Amniotic epithelial cell (primary cell): ENCODE results near the gene RPS28.
A peak's percentile ranks its signal among the peaks of the same experiment; 100 is the strongest.
"Not testable (repeated sequence)": the region's sequence is repeated elsewhere in the genome, so short reads cannot be mapped to it uniquely, and the experiment has no call there.

Source experiments
- DNase-seq: peaks from one replicate; pipeline ENCODE4 v3.0.0-alpha.2; 2010; ENCODE audit warnings: low read depth

Gene RPS28

GRCh38 chr19:8320564-8321066, 681 bp upstream of the RPS28 start:
- DNase-seq: no peak

DNA sequence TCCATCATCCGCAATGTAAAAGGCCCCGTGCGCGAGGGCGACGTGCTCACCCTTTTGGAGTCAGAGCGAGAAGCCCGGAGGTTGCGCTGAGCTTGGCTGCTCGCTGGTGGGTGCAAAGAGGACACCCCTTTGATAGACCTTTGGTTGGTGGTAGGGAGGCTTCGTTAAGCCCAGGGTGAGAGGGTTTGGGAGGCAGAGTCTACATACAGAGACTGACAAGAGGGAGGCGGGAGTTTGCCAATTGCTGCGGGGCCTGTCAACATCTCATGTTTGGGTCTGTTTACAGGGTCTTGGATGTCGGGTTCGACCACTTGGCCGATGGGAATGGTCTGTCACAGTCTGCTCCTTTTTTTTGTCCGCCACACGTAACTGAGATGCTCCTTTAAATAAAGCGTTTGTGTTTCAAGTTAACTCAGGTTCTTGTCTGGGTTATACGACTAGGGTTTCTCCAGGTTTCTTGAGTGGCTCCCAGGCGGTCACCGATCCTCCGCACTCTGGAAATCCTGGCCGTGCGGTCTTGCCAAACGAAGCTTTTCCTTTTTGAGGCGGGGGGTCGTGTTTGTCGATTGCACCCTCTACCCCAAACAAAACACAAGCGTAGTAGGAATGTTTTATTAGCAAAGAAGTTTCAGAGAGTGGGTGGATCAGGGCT, 816 bp downstream of the RPS28 start:
- DNase-seq: no peak

GRCh38 chr19:8322638-8322997, 1.3 kb downstream of the RPS28 start:
- DNase-seq: no peak

GRCh38 chr19:8323781-8324185, 2.5 kb downstream of the RPS28 start:
- no peak for DNase-seq

DNA sequence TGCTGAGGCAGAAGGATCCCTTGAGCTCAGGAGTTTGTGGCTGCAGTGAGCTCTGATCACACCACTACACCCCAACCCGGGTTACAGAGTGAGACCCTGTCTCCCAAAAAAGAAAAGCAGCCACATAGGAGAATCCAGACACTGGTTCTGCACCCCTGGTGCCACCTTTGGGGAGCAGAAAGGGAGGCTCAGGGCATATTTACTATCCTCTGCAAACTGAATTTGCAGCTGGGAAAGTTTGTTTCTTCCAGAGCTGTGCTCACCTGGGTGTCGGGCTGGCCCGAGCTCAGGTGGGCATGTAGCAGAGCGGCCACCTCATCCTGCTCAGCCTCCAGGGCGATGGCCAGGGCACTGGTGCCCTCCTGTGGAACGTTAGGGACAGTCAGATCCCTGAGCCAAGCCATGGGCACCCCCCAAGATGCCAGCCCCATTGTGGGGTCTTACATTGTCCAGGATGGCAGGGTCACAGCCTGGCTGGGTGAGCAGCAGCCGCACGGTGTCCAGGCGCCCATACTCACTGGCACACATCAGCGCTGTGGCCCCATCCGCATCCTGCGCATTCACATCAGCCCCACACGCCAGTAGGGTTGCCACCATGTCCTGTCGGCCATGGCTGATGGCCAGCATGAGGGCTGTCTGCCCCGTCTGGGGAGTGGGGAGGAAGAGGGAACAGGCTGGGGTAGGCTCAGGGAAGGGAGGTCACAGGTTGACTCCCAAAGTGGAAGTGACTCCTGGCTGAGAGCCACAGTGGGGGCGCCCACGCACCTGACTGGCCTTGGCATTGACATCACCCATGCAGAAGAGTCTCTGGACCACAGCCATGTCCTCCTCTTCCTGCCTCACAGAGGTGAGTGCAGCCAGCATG, 3.1 kb downstream of the RPS28 start:
- DNase-seq: no peak

GRCh38 chr19:8325454-8325853, 4.2 kb downstream of the RPS28 start:
- DNase-seq: no peak

- no peak for DNase-seq
Observed at GRCh38 chr19:8329996-8330395, 8.7 kb downstream of the RPS28 start.

- no peak for DNase-seq
Observed at GRCh38 chr19:8331263-8331845, 10.1 kb downstream of the RPS28 start.

DNA sequence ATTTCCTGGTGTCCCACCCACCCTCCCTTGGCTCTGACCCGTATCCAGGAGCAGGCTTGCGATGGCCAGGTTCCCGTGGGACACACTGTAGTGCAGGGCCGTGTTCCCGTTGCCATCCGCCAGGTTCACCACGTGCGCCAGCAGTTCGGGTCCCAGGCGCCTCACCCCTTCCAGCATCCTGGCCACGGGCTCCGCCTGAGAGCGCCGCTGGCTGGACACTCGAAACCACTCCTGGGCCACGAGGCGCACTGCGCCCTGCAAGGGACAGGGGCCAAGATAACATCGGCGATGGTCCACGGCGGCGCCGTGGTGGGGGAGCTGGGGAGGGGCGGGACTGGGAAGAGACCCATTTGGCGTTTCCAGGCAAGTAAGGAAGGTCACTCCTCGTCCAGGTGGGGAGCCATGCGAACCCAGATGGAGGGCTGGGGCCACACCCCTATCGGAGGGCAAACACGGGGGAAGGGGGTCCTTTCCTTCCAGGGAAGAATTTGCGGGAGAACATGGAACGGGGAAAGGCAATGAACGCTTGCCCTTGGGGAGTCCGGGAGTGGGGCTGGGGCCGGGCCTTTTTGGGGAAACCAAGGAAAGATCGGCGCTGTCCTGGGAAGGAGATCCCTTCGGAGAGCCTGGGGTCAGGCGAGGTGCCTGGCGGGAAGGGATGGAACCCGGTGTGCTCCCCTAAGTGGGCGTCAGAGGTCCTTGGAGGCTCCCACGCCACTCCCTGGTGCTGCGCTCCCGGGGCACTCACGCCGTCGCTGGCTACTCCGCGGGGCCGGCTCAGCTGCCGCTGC, 11.9 kb downstream of the RPS28 start:
- no peak for DNase-seq

GRCh38 chr19:8333767-8334457, 12.6 kb downstream of the RPS28 start:
- no peak for DNase-seq

DNA sequence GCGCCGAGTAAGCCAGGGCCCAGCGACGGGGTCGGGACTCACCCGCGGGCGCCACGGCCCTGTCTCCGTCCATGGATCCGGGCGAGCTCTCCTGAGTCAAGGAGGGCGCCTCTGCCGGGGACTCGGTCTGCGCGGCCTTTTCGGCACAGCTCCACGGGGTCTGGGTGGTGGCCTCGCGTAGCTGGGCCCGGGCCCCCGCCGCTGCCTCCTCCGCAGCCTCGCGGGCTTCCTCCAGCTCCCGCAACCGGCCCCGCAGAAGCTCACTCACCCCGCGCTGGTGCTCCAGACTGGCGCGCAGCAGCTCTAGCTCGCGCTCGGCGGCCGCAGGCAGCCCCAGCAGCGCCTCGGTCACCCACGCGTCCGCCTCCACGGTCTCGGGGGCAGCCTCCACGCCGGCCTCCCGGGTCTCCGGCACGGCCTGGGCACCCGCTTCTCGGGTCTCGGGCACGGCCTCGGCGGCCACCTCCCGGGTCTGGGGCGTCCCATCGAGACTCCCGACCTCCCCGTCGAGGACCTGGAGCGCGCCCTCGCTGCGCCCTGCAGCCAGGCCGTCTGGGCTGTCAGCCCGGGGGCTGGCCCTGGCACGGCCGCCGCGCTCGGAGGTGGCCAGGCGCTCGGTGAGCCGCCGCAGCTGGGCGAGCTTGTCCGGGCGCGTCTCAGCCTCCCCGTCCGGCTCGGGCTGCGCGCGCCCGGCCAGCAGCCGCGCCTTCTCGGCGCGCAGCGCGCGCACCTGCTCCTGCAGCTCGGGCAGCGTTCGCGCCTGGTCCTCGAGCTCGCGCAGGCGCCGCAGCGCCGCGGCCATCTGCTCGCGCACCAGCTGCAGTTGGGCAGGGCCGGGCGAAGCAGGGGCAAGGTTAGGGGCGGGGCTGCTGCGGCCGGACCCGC, 13.4 kb downstream of the RPS28 start:
- peak; percentile 72 for DNase-seq

GRCh38 chr19:8335343-8336071, 14.2 kb downstream of the RPS28 start:
- DNase-seq: no peak

DNA sequence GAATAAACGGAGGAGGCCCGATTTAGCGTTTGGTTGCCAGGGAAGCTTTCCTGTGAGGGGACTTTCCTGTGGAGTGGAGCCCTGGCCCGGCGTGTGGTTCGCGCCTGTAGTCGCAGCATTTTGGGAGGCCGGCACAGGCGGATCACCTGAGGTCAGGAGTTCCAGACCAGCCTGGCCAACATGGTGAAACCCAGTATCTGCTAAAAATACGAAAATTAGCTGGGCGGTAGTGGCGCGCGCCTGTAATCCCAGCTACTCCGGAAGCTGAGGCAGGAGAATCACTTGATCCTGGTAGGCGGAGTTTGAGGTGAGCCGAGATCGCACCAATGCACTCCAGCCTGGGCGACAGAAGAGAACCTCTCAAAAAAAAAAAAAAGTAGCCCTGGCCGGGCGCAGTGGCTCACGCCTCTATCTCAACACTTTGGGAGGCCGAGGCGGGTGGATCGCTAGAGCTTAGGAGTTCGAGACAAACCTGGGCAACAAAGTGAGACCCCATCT, 14.8 kb downstream of the RPS28 start:
- DNase-seq: no peak

GRCh38 chr19:8336660-8337059, 15.4 kb downstream of the RPS28 start:
- DNase-seq: no peak

DNA sequence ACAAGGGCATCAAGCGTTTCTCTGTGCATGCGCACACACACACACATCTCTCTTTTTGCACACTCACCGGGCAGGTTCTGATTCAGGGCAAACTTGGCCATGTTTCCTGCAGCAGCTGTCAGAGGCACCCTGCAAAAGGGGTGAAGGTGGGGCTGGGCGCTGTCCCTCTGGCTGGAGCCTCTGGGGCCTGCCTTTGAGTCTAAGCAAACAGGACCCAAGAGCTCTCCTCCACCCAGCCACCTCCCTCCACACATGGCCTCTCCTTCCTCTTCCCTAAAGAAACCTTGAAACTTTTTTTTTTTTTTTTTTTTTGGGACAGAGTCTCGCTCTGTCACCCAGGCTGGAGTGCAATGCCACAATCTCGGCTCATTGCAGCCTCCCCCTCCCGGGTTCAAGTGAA, 16.4 kb downstream of the RPS28 start:
- DNase-seq: no peak

DNA sequence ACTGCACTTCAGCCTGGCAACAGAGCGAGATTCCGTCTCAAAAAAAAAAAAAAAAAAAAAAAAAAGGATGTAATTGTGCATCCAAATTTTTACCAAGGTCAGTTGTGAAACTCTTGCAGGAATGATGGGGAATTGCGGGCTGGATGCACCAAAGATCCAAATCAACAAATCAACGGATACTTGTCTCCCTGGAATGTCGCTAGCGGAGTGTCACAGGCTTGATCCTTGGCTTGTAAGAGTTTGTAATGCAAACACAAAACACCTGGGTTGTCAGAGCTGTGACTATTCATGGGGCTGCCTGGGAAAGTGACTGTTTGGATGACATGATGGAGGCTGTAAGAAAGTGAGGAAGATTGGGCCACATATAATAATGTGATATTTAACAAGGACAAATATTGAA, 17.5 kb downstream of the RPS28 start:
- no peak for DNase-seq

GRCh38 chr19:8340341-8341096, 19.2 kb downstream of the RPS28 start:
- no peak for DNase-seq

GRCh38 chr19:8341504-8341903, 20.2 kb downstream of the RPS28 start:
- DNase-seq: not testable (repeated sequence)

DNA sequence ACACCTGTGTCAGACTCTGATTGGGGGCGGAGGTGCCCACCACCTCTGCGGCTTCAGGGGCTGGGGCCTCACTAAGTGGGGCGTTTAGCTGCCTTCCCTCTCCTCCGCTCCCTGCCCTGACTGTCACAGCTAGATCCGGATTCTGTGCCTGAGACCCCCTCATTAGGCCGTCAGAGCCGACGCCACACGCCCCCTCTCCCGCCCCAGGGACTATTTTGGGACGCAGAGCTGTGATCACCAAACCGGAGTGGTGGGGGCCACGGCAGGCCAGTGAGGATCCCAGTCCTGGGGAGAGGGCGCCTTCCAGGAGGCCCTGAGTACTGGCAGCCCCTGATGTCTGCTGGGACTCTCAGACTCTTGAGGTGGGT, 21.0 kb downstream of the RPS28 start:
- DNase-seq: no peak
